Transverse colon (tissue), 4 donors: ENCODE measurements around the gene MLC1. TPM values are rescaled to one million over a fixed set of nuclear protein-coding genes. Genes with fewer than 3 reads are reported as not detected.

ENCODE experiments used
- DNase-seq: peaks from one replicate; pipeline ENCODE4 v3.0.0-alpha.2; 2019
- H3K27ac ChIP-seq, 4 donors: fragments of 200-600 bp; sonication (generic); 2 replicates each; pipeline ENCODE4 v1.5.1; 2016 to 2018; ENCODE audit warnings: inconsistent platforms in 4 of 4
- H3K27me3 ChIP-seq: fragments of 200-600 bp; sonication (generic); 2 replicates; pipeline ENCODE4 v1.5.1; 2017; ENCODE audit warnings: inconsistent platforms
- H3K36me3 ChIP-seq, 4 donors: fragments of 200-600 bp; sonication (generic); 2 replicates each; pipeline ENCODE4 v1.5.1; 2017 to 2019; ENCODE audit warnings: inconsistent platforms in 4 of 4
- H3K4me1 ChIP-seq, 4 donors: fragments of 200-600 bp; sonication (generic); 2 replicates each; pipeline ENCODE4 v1.5.1; 2017 to 2020; ENCODE audit warnings: inconsistent platforms in 4 of 4
- H3K4me3 ChIP-seq, 4 donors: fragments of 200-600 bp; sonication (generic); 1 replicate in 1 of 4; 2 replicates in 3 of 4; pipeline versions ENCODE4 v1.5.1 to v1.6.1; 2017 to 2019; ENCODE audit warnings: inconsistent platforms in 4 of 4
- H3K9me3 ChIP-seq, 2 donors: fragments of 200-600 bp; sonication (generic); 2 replicates each; pipeline ENCODE4 v1.5.1; 2017 to 2019; ENCODE audit warnings: inconsistent platforms in 2 of 2
- EP300 ChIP-seq: sonication (generic); formaldehyde crosslinking; IDR thresholded peaks from one replicate; pipeline ENCODE4 v1.6.1; 2017; ENCODE audit warnings: antibody characterized with exemption, low read depth
- POLR2A ChIP-seq: fragments of 450-650 bp; IDR thresholded peaks from one replicate; pipeline ENCODE4 v1.6.1; 2016; ENCODE audit warnings: antibody characterized with exemption, mild to moderate bottlenecking, moderate library complexity
- POLR2AphosphoS5 ChIP-seq, 3 donors: sonication (generic); formaldehyde crosslinking; IDR thresholded peaks; one replicate each; pipeline ENCODE4 v1.6.1; 2016; ENCODE audit warnings: antibody characterized with exemption in 3 of 3
- WGBS, 2 donors: methylation state at CpG; one replicate each; pipeline ENCODE4 v1.1.5; 2018; ENCODE audit warnings: low coverage in 1 of 2; 5-methylcytosine and 5-hydroxymethylcytosine counted together
- in situ Hi-C, 4 donors: fragments of 200-750 bp; cut with MboI; loops; one replicate each; pipeline versions ENCODE4 v1.15.0 to v1.15.1; 2017; ENCODE audit warnings: low sequenced_read_pairs in 3 of 4, low pct_ligation_motif_present in 1 of 4, low pct_unique_long_range_greater_than_20kb in 1 of 4
- intact Hi-C: fragments of 100-400 bp; cut with DNase I; formaldehyde crosslinking; loops from one replicate; pipeline ENCODE4 v1.15.1; 2023; ENCODE audit warnings: low total_unique reads
- total RNA-seq, 4 donors: library from RNA; depleted of rRNA; stranded (reverse); fragments of >200 nt; gene quantifications; one replicate each; pipeline ENCODE4 v1.1.0, GENCODE V29; 2016
- TF ChIP-seq, protein P1 (sequence below), 5 experiments: fragments of 200-600 bp in 3 of 5; fragments of 450-650 bp in 2 of 5; sonication (generic) in 3 of 5; IDR thresholded peaks; 1 replicate in 2 of 5; 2 replicates in 3 of 5; pipeline ENCODE4 v1.5.1; 2016 to 2017; ENCODE audit warnings: antibody characterized with exemption in 5 of 5, inconsistent platforms in 3 of 5, mild to moderate bottlenecking in 2 of 5, moderate library complexity in 1 of 5

MLC1 gene
- total RNA-seq, 4 donors from 2014 or later: not detected

DNA sequence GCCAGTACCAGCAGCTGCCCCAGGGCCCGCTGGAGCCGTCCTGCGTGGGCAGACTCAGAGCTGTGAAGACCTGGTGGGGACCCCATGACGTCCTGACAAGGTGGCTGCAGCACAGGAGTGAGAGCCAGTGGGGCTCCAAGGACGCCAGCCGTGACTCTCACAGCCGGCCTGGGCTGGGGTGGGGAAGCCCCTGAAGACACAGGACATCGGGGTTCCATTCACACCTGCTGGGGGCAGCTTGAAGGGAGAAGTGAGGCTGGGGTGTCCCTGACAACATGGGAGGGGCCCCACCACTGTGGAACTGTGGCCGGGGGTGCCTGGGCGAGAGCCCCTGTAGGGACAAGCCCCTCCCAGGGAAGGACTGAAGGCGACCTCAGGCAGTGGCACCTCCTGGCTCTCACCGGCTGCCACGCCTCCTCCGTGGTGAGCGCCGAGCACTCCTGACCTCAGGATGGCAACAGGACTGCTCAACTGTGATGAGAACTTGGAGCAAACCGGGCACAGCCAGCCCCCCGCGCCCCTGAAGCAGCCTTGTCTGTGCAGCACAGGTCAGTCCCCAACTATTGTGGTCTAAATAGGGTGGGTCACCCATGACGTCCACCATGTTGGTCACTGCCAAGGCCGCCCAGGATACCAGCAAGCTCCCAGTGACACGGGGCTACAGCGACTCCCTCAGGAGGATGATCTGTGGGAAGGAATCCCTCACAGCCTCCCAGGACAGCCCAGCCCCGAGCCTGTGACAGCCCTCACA is 49.9 kb downstream of the MLC1 start:
- H3K4me3 ChIP-seq: no peak overlapping the region
- intact Hi-C loops: loop anchor here (10.0 kb wide), 1 partner anchor 261 kb away; no protein-coding TSS in a partner anchor
- H3K9me3 ChIP-seq: no peaks in the 10 kb centered on the region
- TF ChIP-seq EP300: no peak
- TF ChIP-seq POLR2A: no peak
- TF ChIP-seq POLR2AphosphoS5 (IDR thresholded peaks at IDR 0.05): no peak
- TF ChIP-seq, protein P1, sequence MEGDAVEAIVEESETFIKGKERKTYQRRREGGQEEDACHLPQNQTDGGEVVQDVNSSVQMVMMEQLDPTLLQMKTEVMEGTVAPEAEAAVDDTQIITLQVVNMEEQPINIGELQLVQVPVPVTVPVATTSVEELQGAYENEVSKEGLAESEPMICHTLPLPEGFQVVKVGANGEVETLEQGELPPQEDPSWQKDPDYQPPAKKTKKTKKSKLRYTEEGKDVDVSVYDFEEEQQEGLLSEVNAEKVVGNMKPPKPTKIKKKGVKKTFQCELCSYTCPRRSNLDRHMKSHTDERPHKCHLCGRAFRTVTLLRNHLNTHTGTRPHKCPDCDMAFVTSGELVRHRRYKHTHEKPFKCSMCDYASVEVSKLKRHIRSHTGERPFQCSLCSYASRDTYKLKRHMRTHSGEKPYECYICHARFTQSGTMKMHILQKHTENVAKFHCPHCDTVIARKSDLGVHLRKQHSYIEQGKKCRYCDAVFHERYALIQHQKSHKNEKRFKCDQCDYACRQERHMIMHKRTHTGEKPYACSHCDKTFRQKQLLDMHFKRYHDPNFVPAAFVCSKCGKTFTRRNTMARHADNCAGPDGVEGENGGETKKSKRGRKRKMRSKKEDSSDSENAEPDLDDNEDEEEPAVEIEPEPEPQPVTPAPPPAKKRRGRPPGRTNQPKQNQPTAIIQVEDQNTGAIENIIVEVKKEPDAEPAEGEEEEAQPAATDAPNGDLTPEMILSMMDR (IDR thresholded peaks at IDR 0.05): no peak
- in situ Hi-C loops: loop anchor here (10.0 to 25.0 kb wide), 2 partner anchors 111 to 273 kb away; no protein-coding TSS in a partner anchor
- no peak overlapping the region for H3K27ac ChIP-seq
- WGBS, 2 donors: 79% methylated on average over 21 of the region's 24 CpGs; no CpG with 5 or more reads in 1 of the 2 donors
- H3K4me1 ChIP-seq: peaks cover 0 to 2% (median 0%) of the 10 kb centered on the region in 4 donors
- H3K27me3 ChIP-seq: peaks cover 23% of the 10 kb centered on the region
- no peaks in the 10 kb centered on the region for H3K36me3 ChIP-seq
- no peak for DNase-seq

DNA sequence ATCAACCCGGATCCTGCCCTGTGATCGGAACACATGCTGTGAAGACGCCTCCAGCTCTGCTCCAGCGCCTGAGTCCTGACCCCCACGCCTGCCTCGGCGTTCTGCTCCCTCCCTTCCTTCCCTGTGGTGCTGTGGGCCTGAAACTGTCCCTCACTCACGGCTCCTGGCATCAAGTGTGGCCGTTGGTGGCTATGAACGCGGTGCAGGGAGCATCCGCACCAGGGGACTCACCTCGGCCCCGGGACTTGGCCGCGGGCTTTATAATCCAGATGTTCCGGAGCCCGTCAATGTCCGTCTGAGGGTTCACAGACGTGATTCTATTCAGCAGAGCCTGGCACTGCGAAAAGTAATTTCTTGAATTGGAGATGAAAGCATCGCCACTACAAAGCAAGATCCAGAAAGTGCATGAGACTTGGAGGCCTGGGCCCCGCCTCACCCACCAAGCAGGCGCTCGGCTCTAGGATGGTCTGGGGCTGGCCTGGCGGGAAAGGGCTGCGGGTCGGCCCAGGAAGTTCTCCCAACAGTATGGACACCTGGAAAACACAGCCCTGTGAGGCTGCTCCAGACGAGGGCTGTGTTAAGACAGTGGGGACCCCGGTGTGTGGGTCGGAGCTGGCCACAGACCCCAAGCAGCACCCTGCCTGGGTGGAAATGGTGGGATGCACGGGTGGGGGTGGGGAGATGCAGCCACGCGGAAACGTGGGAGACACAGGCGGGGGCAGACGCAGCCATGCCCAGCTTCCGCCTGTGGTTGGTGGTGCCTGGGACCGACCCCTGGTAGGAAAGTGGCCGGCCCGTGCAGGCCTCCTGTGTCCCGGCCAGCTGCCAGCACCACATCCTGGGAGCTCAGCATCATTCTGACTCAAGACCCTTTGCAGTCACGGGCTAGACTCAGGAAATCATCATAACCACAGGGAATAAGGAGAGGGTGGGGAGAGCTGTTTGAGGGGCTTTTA is 50.8 kb downstream of the MLC1 start:
- TF ChIP-seq POLR2A: no peak
- TF ChIP-seq, protein P1 (IDR thresholded peaks at IDR 0.05): no peak
- no peak for TF ChIP-seq POLR2AphosphoS5 (IDR thresholded peaks at IDR 0.05)
- TF ChIP-seq EP300: no peak
- in situ Hi-C loops: loop anchor here (5.0 to 25.0 kb wide), 3 partner anchors 102 to 272 kb away; no protein-coding TSS in a partner anchor
- Histone ChIP-seq H3K27ac (no peak overlapping the region), H3K4me1 (peaks cover 0 to 9% (median 7%) of the 10 kb centered on the region in 4 donors), H3K27me3 (peaks cover 31% of the 10 kb centered on the region), H3K9me3 (no peaks in the 10 kb centered on the region), H3K4me3 (no peak overlapping the region), H3K36me3 (no peaks in the 10 kb centered on the region)
- intact Hi-C loops: loop anchor here (10.0 kb wide), 1 partner anchor 260 kb away; no protein-coding TSS in a partner anchor
- 46 to 75% methylated on average over 5 to 41 of the region's 43 CpGs for WGBS, 2 donors
- DNase-seq: no peak

DNA sequence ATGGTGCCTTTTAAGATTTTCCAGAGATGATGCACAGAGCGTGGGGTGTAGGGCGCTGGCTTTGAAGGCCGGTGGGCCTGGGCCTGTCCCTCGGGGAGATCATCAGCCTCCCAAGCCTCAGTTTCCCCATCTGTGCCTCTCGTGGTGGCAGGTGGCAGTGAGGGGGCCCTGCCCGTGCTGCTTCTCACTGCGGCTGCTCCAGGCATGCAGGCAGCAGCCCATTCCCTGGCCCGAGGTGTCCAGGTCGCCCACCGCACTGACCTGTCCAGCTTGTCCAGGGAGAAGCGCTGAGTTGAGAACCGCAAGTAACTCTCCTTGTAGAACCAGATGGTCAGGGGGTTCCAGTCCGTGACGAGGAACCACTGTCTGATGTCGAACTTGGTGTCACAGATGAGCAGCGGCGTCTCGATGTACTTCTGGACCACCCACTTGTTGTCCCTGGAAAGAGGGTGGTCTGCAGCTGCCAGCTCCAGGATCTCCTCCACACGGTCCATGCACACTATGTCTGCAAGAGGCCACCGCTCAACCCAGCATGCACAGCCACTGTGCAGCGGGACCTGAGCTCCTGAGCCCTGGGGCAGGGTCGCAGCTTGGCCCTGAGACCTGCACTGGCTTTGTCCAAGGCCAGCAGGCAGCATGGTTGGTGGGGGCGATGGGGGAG is 52.2 kb downstream of the MLC1 start:
- Histone ChIP-seq H3K4me1 (peaks cover 0 to 9% (median 7%) of the 10 kb centered on the region in 4 donors), H3K27ac (no peak overlapping the region), H3K36me3 (no peaks in the 10 kb centered on the region), H3K27me3 (peaks cover 31% of the 10 kb centered on the region), H3K9me3 (no peaks in the 10 kb centered on the region), H3K4me3 (no peak overlapping the region)
- in situ Hi-C loops (loop anchor here (5.0 to 25.0 kb wide), 3 partner anchors 101 to 271 kb away; no protein-coding TSS in a partner anchor), intact Hi-C loops (loop anchor here (10.0 kb wide), 1 partner anchor 258 kb away; no protein-coding TSS in a partner anchor)
- no peak for DNase-seq
- WGBS, 2 donors: 85% methylated on average over 23 of the region's 23 CpGs; no CpG with 5 or more reads in 1 of the 2 donors
- no peak for TF ChIP-seq POLR2AphosphoS5 (IDR thresholded peaks at IDR 0.05)
- TF ChIP-seq, protein P1 (IDR thresholded peaks at IDR 0.05): no peak
- TF ChIP-seq POLR2A: no peak
- no peak for TF ChIP-seq EP300
